GM23248 (cell line): ENCODE results near the gene STIL. TPM values are rescaled to one million over a fixed set of nuclear protein-coding genes. Genes with fewer than 3 reads are reported as not detected.

Experiments
- DNase-seq: peaks from one replicate; pipeline ENCODE4 v3.0.0-alpha.2; 2015
- H2AFZ ChIP-seq: fragments of 200-600 bp; sonication (generic); 2 replicates; pipeline ENCODE4 v1.6.1; 2016; ENCODE audit warnings: antibody characterized with exemption
- H3F3A ChIP-seq: fragments of 200-600 bp; sonication (generic); 2 replicates; pipeline ENCODE4 v1.6.1; 2016; ENCODE audit warnings: mild to moderate bottlenecking, antibody characterized with exemption, mixed run types; ENCODE audit not compliant: insufficient read depth
- H3K27ac ChIP-seq: fragments of 200-600 bp; sonication (generic); 2 replicates; pipeline ENCODE4 v1.5.1; 2016; ENCODE audit warnings: mild to moderate bottlenecking
- H3K27me3 ChIP-seq: fragments of 200-600 bp; sonication (generic); replicated peaks from 2 replicates; pipeline ENCODE4 v1.6.1; 2016; ENCODE audit warnings: mild to moderate bottlenecking; ENCODE audit not compliant: insufficient read depth
- H3K36me3 ChIP-seq: fragments of 200-600 bp; sonication (generic); 2 replicates; pipeline ENCODE4 v1.6.1; 2016; ENCODE audit warnings: low read depth, mild to moderate bottlenecking
- H3K4me1 ChIP-seq: fragments of 200-600 bp; sonication (generic); 2 replicates; pipeline ENCODE4 v1.6.1; 2016; ENCODE audit warnings: mild to moderate bottlenecking; ENCODE audit not compliant: insufficient read depth
- H3K4me2 ChIP-seq: fragments of 200-600 bp; sonication (generic); one replicate; pipeline ENCODE4 v1.6.1; 2016; ENCODE audit warnings: mild to moderate bottlenecking; ENCODE audit not compliant: unreplicated experiment
- H3K4me3 ChIP-seq: fragments of 200-600 bp; sonication (generic); 2 replicates; pipeline ENCODE4 v1.5.1; 2016; ENCODE audit warnings: mild to moderate bottlenecking
- H3K79me2 ChIP-seq: fragments of 200-600 bp; sonication (generic); 2 replicates; pipeline ENCODE4 v1.6.1; 2016; ENCODE audit warnings: mild to moderate bottlenecking; ENCODE audit not compliant: insufficient read depth
- H3K9ac ChIP-seq: fragments of 200-600 bp; sonication (generic); 2 replicates; pipeline ENCODE4 v1.6.1; 2016; ENCODE audit warnings: mild to moderate bottlenecking
- H3K9me2 ChIP-seq: fragments of 200-600 bp; sonication (generic); 2 replicates; pipeline ENCODE4 v1.6.1; 2016; ENCODE audit warnings: mixed run types, mild to moderate bottlenecking, moderate library complexity; ENCODE audit not compliant: insufficient read depth
- H3K9me3 ChIP-seq: fragments of 200-600 bp; sonication (generic); one replicate; pipeline ENCODE4 v1.6.1; 2017; ENCODE audit warnings: low read depth
- H4K20me1 ChIP-seq: fragments of 200-600 bp; sonication (generic); 2 replicates; pipeline ENCODE4 v1.6.0; 2016; ENCODE audit not compliant: insufficient read depth
- EZH2 ChIP-seq: fragments of 200-600 bp; sonication (generic); IDR thresholded peaks from 2 replicates; pipeline ENCODE4 v1.6.1; 2018; ENCODE audit warnings: antibody characterized with exemption, mild to moderate bottlenecking; ENCODE audit not compliant: insufficient read depth, poor library complexity, severe bottlenecking
- EZH2phosphoT487 ChIP-seq: fragments of 200-600 bp; sonication (generic); IDR thresholded peaks from 2 replicates; pipeline ENCODE4 v1.6.1; 2018; ENCODE audit warnings: antibody characterized with exemption, moderate library complexity, mild to moderate bottlenecking, low read depth; ENCODE audit not compliant: insufficient read depth
- WGBS, 2 experiments: methylation state at CpG; one replicate each; pipeline ENCODE4 v1.1.6; 2015 to 2017; ENCODE audit warnings: low lambda C conversion rate in 2 of 2, low coverage in 1 of 2; ENCODE audit errors: missing lambda C conversion rate in 2 of 2; 5-methylcytosine and 5-hydroxymethylcytosine counted together
- in situ Hi-C: fragments of 300-500 bp; cut with MboI; formaldehyde crosslinking; loops from 2 replicates; pipeline ENCODE4 v1.15.0; 2020
- polyA plus RNA-seq: library from polyadenylated mRNA; unstranded; fragments of >200 nt; fragmentation: Nextera tagmentation; extraction: Ambion mirVana; gene quantifications from 2 replicates; pipeline ENCODE4 v1.2.1, GENCODE V29; 2016
- total RNA-seq: library from RNA; depleted of rRNA; stranded (reverse); fragments of >200 nt; shearing (Covaris generic); gene quantifications from 2 replicates; pipeline ENCODE4 v1.2.3, GENCODE V29; 2014

Gene STIL
- total and polyA plus RNA-seq, 2 experiments from 2014 or later, result 7.2 to 17.1 TPM

DNA sequence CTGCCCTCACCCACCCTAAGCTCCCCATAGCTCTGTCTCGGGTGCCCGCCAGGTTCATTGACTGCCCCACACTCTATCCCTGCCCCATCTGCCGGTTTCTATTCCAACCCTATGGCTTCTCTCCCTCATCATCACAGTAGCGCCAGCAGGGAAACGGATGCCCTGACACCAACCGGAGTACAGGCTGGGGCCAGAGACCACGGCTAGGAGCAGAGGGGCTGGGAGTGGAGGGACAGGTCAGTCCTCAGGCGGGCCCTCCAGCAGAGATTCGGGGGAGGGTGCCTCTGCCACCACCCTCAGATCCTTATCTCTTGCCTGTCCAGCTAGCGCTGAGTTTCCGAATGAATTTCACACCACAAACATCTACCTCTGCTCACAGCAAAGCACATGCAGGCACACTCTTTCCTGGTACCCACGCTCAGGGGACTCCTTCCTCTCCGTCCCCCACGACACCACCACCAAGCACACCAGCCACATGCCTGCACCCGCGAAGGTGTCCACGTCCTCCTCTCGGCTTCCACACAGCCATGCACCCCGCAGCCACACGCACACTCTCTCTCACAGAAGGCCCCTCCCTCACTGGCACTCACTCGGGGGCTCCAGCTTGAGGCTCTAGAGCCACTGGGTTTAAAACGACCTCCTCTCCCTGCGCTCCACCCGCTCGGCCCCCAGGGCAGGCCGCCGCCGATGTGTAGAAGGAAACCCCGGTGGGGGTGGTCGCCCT is 89.1 kb downstream of the STIL start:
- H3K36me3 ChIP-seq, result no peaks in the 10 kb centered on the region
- no peak overlapping the region for H3K9ac ChIP-seq
- no peaks in the 10 kb centered on the region for H3K4me1 ChIP-seq
- no peak overlapping the region for H3K27ac ChIP-seq
- WGBS, 2 experiments, result 2 to 3% methylated on average over 27 to 30 of the region's 30 CpGs
- no peaks in the 10 kb centered on the region for H3K9me3 ChIP-seq
- no peak overlapping the region for H2AFZ ChIP-seq
- no peaks in the 10 kb centered on the region for H3F3A ChIP-seq
- H4K20me1 ChIP-seq, result no peaks in the 10 kb centered on the region
- no peak overlapping the region for H3K4me2 ChIP-seq
- TF ChIP-seq EZH2 (peak; percentile 97), EZH2phosphoT487 (0 out of 2 replicates have a peak, but pooled peaks have one; percentile 35)
- peaks cover 78% of the 10 kb centered on the region for H3K27me3 ChIP-seq
- no peak overlapping the region for H3K4me3 ChIP-seq
- DNase-seq, result peak; percentile 29
- in situ Hi-C loops, result no loop called here
- H3K79me2 ChIP-seq, result no peaks in the 10 kb centered on the region
- no peaks in the 10 kb centered on the region for H3K9me2 ChIP-seq

DNA sequence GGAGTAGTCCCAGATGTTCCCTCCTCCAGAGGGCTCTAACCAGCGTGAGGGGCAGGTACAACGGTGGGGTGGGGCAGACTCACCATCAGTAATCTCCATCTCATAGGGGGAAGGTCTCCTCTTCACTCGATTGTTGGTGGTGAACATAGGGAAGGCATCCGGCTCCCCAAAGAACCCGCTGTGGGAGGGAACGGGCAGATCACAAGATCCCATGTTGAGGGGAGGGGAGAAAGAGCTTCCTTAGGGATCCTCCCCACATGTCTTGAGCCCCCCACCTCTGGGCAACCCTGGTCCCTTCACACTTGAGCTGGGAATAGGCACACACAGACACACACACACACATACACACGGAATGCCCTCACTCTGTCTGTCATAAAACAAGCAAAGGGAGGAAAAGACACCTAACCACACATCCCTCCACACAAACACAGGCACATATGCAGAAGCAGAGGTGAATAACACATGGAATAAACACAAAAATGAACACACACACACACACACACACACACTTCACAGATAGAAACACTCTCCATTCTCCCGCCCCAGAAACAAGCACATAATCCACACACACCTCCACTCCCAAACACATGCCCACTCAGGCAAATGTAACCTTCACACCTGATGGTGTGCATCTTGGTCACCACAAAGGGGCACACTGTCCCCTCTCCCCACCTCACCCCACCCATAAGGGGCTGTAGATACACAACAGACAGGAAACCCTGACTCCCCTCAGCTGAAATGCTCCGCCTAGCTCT is 89.8 kb downstream of the STIL start:
- H3K9me2 ChIP-seq, result no peaks in the 10 kb centered on the region
- in situ Hi-C loops, result no loop called here
- no peak overlapping the region for H3K27ac ChIP-seq
- H3K79me2 ChIP-seq, result no peaks in the 10 kb centered on the region
- no peaks in the 10 kb centered on the region for H3K4me1 ChIP-seq
- no peak overlapping the region for H3K4me2 ChIP-seq
- H3K36me3 ChIP-seq, result no peaks in the 10 kb centered on the region
- no peaks in the 10 kb centered on the region for H3K9me3 ChIP-seq
- H3K9ac ChIP-seq, result no peak overlapping the region
- no peaks in the 10 kb centered on the region for H3F3A ChIP-seq
- H3K4me3 ChIP-seq, result no peak overlapping the region
- TF ChIP-seq EZH2 (peak; percentile 88), EZH2phosphoT487 (0 out of 2 replicates have a peak, but pooled peaks have one; percentile 53)
- H4K20me1 ChIP-seq, result no peaks in the 10 kb centered on the region
- no peak for DNase-seq
- H3K27me3 ChIP-seq, result peaks cover 71% of the 10 kb centered on the region
- no peak overlapping the region for H2AFZ ChIP-seq
- 5 to 6% methylated on average over 9 of the region's 9 CpGs for WGBS, 2 experiments

DNA sequence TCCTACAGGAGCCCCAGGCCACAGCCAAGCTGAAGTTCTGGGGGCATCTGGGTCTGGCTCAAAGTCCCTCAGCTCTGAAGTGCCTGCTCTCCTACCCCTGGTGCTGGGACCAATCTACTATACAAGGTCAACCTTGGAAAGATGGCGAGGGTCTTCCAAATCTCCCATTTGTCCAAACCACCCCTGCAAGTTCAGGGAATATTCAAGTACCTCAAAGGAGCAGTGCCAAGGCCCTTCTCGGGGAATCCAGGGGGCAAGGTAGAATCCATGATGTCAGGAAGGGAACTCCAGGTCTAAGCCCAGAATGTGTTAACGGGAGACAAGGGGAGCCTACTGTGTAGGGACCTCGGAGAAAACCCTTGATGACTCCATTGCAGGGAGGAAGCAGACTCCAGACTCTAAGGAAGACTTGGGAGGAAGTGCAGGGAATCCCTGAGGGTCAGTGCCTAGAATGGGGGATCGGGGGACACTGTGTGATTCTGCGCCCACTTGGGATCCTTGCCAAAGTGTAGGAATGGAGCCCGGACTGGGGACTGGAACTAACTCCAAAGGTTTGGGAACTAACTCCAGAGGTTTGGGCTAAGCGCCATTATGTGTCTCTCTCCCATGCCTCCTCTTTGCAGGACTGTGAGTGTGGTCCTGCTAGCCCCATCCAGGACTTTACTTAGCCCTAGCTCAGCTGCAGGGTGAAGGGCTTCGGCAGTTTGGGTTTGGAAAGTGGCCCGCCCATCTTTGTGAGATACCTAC is 90.6 kb downstream of the STIL start:
- in situ Hi-C loops, result no loop called here
- H3K27me3 ChIP-seq, result peaks cover 63% of the 10 kb centered on the region

DNA sequence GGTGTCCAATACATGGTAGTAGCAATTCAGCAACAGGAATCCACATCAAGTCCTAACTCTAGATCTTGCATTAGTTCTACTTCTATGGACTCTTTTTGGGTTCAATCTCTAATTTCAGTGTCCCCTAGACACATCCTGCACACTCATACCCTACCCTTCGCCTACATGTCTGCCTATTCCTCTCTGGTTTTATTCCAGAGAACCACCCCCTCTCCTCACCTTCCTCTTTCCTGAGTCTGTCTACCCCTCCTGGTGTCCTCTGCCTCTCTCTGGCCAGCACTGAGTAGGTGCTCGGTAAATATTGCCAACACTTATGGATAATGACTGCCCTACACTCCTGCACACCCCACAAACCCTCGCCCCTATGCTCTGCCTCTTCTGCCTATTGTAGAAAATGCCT is 91.5 kb downstream of the STIL start:
- no peak overlapping the region for H2AFZ ChIP-seq
- no peak for TF ChIP-seq EZH2
- TF ChIP-seq EZH2phosphoT487, result no peak
- H3K4me3 ChIP-seq, result no peak overlapping the region
- no peaks in the 10 kb centered on the region for H3K79me2 ChIP-seq
- H3K9me2 ChIP-seq, result no peaks in the 10 kb centered on the region
- H3F3A ChIP-seq, result no peaks in the 10 kb centered on the region
- no peaks in the 10 kb centered on the region for H4K20me1 ChIP-seq
- in situ Hi-C loops, result no loop called here
- H3K27ac ChIP-seq, result no peak overlapping the region
- DNase-seq, result no peak
- peaks cover 54% of the 10 kb centered on the region for H3K27me3 ChIP-seq
- no peaks in the 10 kb centered on the region for H3K36me3 ChIP-seq
- no peaks in the 10 kb centered on the region for H3K9me3 ChIP-seq
- H3K4me1 ChIP-seq, result no peaks in the 10 kb centered on the region
- no peak overlapping the region for H3K4me2 ChIP-seq
- H3K9ac ChIP-seq, result no peak overlapping the region
- WGBS, 2 experiments, result 80 to 82% methylated on average over 3 of the region's 3 CpGs

More for the DNA sequence above, 90.6 kb downstream of the STIL start:
- Histone ChIP-seq H3K36me3 (no peaks in the 10 kb centered on the region), H4K20me1 (no peaks in the 10 kb centered on the region), H3K9me2 (no peaks in the 10 kb centered on the region), H3F3A (no peaks in the 10 kb centered on the region), H2AFZ (no peak overlapping the region), H3K79me2 (no peaks in the 10 kb centered on the region), H3K4me2 (no peak overlapping the region), H3K9me3 (no peaks in the 10 kb centered on the region), H3K9ac (no peak overlapping the region), H3K27ac (no peak overlapping the region), H3K4me3 (no peak overlapping the region), H3K4me1 (no peaks in the 10 kb centered on the region)
- no peak for DNase-seq
- TF ChIP-seq EZH2 (no peak), EZH2phosphoT487 (no peak)
- WGBS, 2 experiments, result 43 to 49% methylated on average over 10 of the region's 10 CpGs
